ENCODE measurements around the gene KLHL26.
"Not testable (repeated sequence)": the region's sequence is repeated elsewhere in the genome, so short reads cannot be mapped to it uniquely, and the experiment has no call there.

KLHL26 gene

DNA sequence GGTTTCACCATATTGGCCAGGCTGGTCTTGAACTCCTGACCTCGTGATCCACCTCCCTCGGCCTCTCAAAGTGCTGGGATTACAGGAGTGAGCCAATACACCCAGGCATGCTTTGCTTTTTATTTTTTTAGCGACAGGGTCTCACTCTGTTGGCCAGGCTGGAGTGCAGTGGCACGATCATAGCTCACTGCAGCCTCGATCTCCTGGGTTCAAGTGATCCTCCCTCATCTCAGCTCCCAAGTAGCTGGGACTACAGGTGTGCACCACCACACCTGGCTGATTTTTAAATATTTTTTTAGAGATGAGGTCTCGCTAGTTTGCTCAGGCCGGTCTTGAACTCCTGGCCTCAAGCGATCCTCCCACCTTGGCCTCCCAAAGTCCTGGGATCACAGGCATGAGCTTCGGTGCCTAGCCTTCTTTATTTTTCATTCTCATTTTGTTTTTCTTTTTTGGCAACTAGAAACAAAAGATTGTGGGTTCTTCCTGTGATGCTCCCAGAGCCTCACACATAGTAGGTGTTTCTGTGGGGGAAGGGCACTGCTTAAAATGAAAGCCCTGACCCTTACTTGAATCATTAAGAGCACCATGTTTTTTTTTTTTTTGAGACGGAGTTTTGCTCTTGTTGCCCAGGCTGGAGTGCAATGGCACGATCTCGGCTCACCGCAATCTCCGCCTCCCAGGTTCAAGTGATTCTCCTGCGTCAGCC lies 36.0 kb upstream of the KLHL26 start:
- in situ Hi-C loops (cut with MboI; ENCODE audit: low sequenced_read_pairs): not testable (repeated sequence)

DNA sequence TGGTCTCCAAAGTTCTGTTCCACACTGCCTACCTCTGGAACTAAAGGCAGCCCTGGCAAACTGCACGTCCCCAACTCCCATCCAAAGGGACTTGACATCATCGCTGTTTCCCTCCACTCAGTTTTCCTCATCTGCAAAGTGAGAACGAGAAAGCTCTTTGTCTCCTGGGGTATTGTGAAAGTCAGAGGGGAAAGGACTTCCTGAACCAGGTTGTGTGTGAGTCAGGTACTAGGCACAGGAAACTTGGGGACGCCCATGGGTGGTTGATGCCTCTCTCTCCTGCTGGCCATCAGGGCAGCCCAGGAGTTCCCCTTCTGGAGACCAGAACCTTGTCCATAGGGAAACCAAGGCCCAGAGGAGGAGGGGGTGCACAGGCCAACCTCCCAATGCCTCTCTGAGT lies 35.0 kb upstream of the KLHL26 start:
- in situ Hi-C loops (cut with MboI; ENCODE audit: low sequenced_read_pairs): no loop called here

DNA sequence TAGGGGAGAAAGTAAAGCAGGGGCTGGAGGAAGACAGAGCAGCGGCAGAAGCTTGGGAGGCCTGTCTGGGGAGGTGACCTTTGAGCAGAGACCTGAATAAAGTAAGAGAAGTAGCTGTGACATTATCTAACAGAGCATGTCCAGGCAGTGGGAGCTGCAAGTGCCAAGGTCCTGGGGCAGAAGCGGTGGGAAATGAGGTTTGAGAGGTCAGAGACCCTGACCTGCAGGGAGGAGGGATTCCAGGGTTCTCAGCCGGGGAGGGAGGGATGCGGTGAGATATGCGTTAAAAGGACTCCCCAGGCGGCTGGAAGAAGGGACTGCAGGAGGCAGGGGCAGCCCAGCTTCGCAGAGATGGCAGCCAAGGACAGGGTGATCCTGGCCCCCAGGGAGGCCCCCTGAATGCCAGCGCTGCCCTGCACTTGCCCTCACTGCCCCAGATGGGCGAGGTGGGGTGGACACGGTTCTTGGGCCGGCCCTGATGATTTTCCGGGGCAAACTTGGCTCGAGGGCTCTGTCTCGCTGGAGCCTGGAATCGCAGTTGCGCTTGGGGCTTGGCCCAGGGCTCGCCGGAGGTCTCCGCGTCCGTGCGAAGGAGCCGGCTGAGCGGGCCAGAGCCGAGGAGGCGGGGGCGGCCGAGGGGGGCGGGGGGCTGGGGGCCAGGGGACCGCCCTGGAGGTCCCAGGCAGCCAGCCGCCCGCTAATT lies 33.4 kb upstream of the KLHL26 start:
- in situ Hi-C loops (cut with MboI; ENCODE audit: low sequenced_read_pairs): no loop called here

DNA sequence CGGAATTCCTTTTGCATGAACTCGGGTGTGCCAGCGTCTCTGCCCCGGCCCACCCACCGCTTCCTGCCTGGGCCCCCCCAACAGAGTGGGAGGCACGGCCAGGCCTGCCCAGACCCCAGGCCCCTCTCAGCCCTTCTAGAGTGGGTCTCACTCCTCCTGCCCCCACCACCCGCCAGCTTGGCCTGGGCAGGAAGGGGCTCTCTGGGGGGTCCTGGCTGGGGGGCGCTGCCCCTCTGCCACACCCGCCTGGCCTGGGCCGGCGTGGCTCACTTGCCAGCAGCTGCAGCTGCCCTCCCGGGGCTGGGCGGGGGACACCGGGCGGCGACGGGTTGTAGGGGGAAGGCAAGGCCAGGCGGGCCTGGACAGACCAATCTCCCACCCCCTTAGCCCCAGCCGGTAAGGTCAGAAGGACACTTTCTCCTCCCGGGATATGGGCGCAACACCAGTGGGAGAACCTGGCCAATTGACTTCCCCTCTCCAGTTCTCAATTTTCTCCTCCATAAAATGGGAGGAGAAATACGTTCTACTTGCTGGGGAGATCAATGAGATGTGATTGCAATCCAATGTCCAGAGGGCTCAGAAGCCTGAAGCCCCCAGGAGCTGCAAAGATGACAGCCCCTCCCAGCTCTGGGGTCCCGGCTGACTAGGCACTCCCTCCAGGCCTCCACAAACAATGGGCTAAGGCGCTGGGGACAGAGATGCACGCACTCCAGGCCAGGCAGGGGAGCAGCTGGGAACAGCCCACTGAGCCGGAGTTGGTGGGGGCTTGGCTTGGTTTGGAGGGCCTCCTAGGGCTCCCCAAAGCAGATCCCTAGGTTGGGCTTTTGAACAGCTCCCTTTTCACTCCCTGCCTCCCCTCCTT lies 32.6 kb upstream of the KLHL26 start:
- in situ Hi-C loops (cut with MboI; ENCODE audit: low sequenced_read_pairs): no loop called here

DNA sequence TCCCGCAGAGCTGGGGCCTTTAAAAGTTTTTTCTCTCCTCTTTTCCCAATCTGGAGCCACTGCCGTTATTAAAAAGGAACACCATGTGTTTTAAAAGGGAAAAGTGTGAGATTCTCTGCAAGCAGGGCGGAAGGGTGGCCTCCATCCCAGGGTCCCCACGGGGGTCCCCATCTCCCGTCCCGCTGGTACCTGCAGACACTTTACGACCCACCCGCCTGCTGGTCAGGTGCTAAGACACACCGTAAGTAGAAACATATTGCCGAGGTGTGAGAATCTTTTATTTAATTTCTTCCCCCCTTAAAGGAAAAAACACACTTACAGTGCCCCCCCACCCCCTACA lies 32.0 kb upstream of the KLHL26 start:
- in situ Hi-C loops (cut with MboI; ENCODE audit: low sequenced_read_pairs): no loop called here

DNA sequence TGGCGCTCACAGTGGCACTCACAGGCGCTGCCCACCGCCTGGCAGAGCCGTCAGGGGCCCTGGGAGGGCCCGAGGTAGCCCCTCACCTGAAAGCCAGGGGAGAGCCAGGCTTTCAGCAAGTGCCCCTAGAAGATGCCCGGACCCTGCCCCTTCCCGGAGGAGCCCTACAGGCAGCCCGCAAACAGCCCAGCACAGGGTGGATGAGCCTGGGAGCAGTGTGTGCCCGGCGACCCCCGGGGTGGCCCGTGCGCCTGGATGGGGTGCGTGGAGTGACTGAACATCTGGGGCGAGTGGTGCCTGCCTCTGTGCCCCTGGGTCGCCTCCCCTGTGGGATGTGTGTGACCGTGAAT lies 31.7 kb upstream of the KLHL26 start:
- in situ Hi-C loops (cut with MboI; ENCODE audit: low sequenced_read_pairs): no loop called here

DNA sequence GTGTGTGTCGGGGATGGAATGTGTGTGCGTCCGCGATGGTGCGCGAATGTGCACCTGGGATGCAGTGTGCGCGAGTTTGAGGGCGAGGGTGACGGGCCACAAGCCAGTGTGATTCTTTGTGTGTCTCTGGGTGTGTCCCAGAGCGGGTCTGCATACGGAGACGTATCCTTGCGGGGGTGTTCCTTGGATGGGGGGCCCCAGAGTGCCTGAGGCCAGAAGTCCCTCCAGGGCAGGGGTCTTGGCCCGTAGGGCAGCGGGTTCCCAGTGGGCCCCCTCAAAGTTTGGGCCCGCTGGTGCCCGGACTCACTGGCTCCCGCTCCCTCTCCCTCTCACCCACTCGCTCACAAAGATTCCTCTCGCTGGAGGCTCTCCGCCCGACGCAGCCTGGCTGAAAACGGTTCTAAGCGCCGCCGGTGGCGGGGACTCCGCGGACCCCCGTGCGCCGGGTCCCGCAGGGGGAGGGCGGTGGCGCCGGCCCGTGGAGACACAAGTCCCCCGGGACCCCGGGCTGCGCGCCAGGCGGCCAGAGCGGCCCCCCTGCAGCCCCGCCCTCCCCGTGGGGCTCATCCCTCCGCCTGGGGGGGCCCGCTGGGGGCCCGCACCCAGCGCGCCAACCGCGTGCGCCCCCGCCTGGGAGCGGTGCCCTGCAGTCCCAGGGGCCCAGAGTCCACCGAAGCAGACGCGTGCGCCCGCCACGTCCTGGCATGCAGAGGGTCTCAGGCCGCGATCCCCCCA lies 31.1 kb upstream of the KLHL26 start:
- in situ Hi-C loops (cut with MboI; ENCODE audit: low sequenced_read_pairs): no loop called here

- in situ Hi-C loops (cut with MboI; ENCODE audit: low sequenced_read_pairs): no loop called here
Measured at GRCh38 chr19:18606281-18607225, 30.3 kb upstream of the KLHL26 start, which contains the start of gene CRLF1. Gene CRLF1, minus strand, starts transcription at chr19:18606799. Its CDS starts 143 bp downstream, at chr19:18606656.

GRCh38 chr19:18607226-18608101 lies 29.4 kb upstream of the KLHL26 start:
- in situ Hi-C loops (cut with MboI; ENCODE audit: low sequenced_read_pairs): no loop called here

- in situ Hi-C loops (cut with MboI; ENCODE audit: low sequenced_read_pairs): no loop called here
Measured at GRCh38 chr19:18608102-18608804, 28.6 kb upstream of the KLHL26 start.

DNA sequence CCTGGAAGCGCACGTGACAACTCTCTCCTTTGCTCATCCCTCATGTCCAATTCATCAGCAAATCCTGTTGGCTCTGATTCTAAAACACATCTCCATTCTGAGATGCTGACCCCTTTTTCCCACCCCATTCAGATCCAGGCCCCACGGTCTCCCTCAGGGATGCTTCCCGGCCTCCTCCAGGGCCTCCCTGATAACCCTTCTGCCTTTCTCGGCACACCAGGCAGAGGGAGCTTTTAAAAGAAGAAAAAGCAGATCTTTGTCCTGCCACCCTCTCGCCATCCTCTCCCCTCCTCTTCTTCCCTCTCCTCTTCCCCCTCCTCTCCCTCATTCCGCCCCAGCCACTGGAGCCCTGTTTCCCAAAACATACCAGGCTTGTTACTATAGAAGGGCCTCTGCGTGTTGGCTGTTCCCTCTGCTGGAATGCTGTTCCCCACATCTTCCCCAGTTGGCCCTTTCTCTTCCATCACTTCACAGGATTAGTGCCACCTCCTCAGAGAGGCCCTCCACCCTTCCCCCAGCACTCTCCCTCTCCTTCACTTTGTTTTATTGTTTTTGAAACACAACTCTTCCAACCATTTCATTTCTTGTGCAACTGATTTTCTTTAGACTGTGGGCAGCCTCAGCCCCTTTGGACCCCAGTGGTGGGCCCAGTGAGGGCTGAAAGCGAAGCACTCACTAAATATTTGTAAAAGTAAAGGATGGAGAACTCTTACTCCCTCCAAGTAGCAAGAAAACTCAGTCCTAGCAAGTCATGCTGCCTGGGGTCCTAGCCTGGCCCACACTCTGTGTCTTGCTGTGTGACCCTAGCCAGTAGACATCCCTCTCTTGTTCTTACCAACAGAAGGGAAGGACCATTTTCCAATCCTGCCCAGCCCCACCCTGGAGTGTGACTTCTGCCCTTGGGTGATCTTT lies 27.8 kb upstream of the KLHL26 start:
- in situ Hi-C loops (cut with MboI; ENCODE audit: low sequenced_read_pairs): no loop called here

DNA sequence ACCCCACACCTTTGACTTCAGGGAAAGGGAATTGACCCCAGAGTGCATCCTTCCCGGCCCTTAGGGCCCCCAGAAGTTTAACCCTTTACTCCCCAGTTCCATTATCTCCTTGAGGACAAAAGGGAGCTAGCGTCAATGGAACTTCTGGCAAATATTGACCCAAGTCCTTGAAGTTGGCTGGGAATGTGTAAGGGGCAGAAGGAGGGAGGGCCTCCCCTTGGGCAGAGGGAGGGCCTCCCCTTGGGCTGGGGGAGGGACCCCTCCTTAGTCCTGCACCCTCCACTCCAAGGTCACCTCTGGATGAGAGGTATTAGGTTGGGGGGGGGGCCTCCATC lies 27.1 kb upstream of the KLHL26 start:
- in situ Hi-C loops (cut with MboI; ENCODE audit: low sequenced_read_pairs): no loop called here

DNA sequence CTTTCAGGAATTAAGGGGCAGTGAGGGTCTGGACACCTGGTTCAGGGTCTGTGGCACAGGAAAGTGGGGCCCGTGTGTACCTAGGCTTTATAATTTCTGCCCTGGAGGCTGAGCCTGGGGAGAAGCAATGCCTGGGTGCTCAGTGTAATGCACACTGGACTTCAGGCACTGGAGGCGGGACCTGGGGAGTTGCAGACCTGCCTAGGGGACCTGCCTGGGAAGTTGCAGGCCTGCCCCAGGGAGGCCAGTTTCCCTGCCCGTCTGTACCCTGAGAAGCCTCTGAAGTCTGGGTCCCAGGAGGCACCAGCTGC lies 26.6 kb upstream of the KLHL26 start:
- in situ Hi-C loops (cut with MboI; ENCODE audit: low sequenced_read_pairs): no loop called here

GRCh38 chr19:18610556-18611326 lies 26.1 kb upstream of the KLHL26 start:
- in situ Hi-C loops (cut with MboI; ENCODE audit: low sequenced_read_pairs): no loop called here

DNA sequence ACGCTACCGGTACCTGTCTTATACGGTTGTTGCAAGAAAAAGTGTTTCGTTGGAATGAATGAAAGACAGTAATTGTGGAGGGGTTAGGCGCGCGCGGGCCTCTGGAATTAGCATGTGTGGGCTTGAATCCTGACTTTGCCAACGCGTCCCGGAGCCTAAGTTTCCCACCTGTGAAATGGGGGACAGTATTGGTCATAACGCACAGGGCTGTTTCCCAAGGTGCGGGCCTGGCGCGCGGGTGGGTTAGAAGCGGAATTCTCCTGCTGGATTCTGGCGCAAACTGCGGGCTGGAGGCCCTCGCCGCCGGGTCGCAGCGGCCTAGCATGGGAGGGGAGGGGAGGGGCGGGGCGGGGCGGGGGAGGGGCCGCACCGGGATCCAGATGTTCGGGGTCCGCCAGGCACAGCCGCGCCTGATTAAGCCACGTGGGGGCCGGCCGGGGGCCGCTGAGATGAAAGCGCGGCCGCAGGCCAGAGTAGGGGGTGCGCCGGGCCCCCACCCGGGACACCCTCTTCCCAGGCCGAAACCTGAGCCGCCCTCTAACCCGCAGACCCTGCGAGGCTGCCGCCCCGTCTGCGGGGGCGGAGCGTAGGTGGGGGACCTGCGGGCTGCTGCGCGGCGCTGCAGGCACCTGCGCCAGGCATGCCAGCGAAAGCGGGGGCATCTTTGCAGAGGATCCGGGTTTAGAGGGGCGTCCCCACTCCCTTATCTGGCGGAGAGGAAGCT lies 25.3 kb upstream of the KLHL26 start:
- in situ Hi-C loops (cut with MboI; ENCODE audit: low sequenced_read_pairs): no loop called here

- in situ Hi-C loops (cut with MboI; ENCODE audit: low sequenced_read_pairs): no loop called here
Measured at GRCh38 chr19:18612051-18612771, 24.6 kb upstream of the KLHL26 start.

All from HL-60/S4 (cell line).